Suprapubic skin (tissue), 4 donors: ENCODE data around the gene COG8.

Experiments
- CTCF ChIP-seq, 2 donors: fragments of 200-600 bp in 1 of 2; fragments of 450-650 bp in 1 of 2; sonication (generic) in 1 of 2; IDR thresholded peaks; one replicate each; pipeline ENCODE4 v1.5.1; 2016 to 2019; ENCODE audit warnings: antibody characterized with exemption in 2 of 2, mild to moderate bottlenecking in 1 of 2, moderate library complexity in 1 of 2
- POLR2A ChIP-seq, 2 donors: fragments of 450-650 bp; IDR thresholded peaks; one replicate each; pipeline ENCODE4 v1.6.1; 2017; ENCODE audit warnings: antibody characterized with exemption in 2 of 2, mild to moderate bottlenecking in 2 of 2, moderate library complexity in 2 of 2
- POLR2AphosphoS5 ChIP-seq, 3 donors: sonication (generic); formaldehyde crosslinking; IDR thresholded peaks; one replicate each; pipeline ENCODE4 v1.6.1; 2017; ENCODE audit warnings: antibody characterized with exemption in 3 of 3

GRCh38 chr16:69363281-69363717 is 23.9 kb upstream of the COG8 start:
- TF ChIP-seq CTCF (IDR thresholded peaks at IDR 0.05): no peak
- TF ChIP-seq POLR2A (IDR thresholded peaks at IDR 0.05): no peak
- no peak for TF ChIP-seq POLR2AphosphoS5 (IDR thresholded peaks at IDR 0.05)
